Measurements from ENCODE around the gene PCSK6.

Gene PCSK6

DNA sequence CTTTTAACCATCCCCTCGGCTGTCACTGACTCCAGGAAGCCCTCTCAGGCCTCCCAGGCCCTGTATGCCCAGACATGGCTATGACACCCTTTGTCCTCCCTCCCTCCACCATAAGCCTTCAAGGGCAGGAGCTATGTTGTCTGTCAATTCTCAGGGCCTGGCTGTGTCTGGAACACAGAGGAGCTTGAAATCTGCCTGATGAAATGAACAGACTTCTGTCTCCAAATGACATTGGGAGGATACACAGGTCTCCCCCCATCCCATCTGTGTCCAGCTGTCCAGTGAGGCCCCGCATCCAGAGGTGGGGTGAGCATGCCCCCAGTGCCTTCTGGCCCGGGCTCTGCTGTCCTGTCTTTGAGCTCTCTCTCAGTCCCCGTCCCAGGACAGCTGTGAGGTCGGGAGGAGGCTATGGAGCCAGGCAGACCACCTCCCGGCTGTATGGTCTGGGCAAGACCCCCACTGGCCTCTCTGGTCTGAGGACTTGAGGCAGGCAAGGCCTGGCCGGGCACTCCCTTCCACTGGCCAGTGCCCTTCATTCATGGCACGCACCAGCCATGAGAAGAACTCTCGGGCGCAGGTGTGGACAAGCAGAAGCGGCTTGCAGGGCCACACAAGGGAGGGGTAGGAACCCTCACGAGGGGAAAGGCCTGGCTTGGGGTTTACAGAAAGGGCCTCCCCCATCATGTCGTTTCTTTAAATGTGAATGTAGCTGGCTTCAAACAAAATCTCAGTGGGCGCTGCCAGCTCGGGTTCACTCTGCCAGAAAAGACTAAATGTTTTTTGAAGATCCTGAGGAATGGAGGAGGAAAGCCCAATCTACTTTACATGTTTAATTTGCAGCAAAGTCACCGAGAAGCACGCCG is 38.9 kb downstream of the PCSK6 start:
- in situ Hi-C loops (cut with HindIII; ENCODE audit: low sequenced_read_pairs) = loop anchor here (25.0 kb wide), 1 partner anchor 88 kb away; no protein-coding TSS in a partner anchor

DNA sequence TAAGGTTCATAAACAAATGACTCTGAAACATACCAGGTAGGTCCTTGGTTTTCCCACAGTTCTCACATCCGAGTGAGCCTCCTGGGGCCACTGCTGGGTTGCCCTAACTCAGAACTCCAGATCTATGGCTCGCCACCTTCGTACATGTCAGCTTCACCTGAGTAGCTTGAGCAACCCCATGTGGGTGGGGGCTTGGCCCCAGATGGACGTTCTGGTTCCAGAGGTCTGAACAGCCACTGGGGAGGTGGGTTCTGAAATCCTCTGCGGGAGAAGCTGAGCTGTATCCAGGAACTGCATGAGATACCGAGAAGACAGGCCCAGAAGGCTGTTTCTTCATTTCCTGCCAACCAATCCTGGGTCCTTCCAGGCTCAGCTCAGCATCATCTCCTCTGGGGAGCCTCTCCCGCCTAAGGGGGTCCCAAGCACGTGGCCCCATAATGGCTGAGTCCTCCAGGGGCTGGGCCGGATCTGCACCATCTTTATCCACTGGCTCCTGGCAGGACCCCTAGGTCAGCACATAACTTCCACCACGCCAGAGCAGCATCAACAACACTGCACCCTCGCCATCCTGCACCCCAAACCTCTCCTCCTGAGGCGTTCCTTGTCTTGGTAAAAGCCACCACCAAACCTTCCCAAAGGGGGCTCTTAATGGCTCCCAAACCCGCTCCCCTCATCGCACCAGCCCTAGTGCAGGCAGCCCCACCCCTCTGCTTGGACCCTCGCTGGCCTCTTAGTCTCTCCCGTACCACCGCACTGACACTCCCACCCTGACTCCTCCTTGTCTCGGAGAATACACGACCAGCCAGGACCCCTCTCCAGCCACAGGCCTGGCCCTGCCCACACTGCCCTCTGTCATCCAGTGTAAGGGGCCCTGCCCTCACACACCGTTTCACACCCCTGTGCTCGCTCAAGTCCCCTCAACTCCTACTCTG is 39.8 kb downstream of the PCSK6 start:
- in situ Hi-C loops (cut with HindIII; ENCODE audit: low sequenced_read_pairs) = loop anchor here (25.0 kb wide), 1 partner anchor 87 kb away; no protein-coding TSS in a partner anchor

DNA sequence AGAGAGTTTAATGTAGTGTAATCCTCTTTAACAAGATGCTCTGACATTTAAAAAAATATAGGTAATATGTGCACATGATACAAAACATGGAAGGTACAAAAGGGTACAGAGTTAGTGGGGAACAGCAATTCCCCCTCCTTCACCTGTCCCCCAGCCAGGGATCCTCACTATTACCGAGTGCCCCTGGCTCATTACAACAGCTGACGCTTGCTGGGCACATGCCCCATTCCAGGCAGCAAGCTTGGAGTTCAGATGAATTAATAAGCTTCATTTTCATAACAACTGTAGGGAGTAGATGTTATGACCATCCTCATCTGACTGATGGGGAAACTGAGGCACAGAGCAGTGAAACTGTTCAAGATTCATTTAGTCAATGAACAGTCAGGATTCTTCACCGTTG is 41.2 kb downstream of the PCSK6 start:
- in situ Hi-C loops (cut with HindIII; ENCODE audit: low sequenced_read_pairs) = no loop called here

DNA sequence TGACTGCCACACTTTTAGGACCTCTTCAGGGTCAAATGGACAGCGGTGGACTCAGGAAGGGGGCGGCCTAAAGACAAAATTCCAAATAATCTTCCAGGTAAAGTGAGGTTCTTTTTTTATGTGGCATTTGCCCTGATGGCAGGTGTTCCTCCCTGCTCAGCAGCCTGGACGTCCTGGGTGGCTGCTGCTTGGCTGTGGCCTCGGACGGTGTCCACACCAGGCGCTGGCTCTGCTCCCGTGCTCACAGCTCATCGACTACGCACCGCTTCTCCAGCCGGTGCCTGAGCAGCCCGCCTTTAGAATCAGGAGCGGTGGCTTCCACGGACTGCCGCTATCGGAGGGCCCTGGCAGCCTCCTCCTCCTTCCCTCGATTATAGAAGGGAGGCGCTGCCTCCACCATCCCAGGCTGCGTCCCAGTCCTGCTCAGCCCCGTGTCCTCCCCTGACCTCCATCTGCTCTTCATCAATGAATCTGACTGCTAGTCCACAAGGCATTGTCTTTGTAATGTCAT is 41.9 kb downstream of the PCSK6 start:
- in situ Hi-C loops (cut with HindIII; ENCODE audit: low sequenced_read_pairs) = no loop called here

- in situ Hi-C loops (cut with HindIII; ENCODE audit: low sequenced_read_pairs) = no loop called here
Observed at GRCh38 chr15:101447168-101447533, 42.4 kb downstream of the PCSK6 start.

GRCh38 chr15:101446518-101447167 is 42.9 kb downstream of the PCSK6 start:
- in situ Hi-C loops (cut with HindIII; ENCODE audit: low sequenced_read_pairs) = no loop called here

GRCh38 chr15:101445562-101446517 is 43.7 kb downstream of the PCSK6 start:
- in situ Hi-C loops (cut with HindIII; ENCODE audit: low sequenced_read_pairs) = no loop called here

DNA sequence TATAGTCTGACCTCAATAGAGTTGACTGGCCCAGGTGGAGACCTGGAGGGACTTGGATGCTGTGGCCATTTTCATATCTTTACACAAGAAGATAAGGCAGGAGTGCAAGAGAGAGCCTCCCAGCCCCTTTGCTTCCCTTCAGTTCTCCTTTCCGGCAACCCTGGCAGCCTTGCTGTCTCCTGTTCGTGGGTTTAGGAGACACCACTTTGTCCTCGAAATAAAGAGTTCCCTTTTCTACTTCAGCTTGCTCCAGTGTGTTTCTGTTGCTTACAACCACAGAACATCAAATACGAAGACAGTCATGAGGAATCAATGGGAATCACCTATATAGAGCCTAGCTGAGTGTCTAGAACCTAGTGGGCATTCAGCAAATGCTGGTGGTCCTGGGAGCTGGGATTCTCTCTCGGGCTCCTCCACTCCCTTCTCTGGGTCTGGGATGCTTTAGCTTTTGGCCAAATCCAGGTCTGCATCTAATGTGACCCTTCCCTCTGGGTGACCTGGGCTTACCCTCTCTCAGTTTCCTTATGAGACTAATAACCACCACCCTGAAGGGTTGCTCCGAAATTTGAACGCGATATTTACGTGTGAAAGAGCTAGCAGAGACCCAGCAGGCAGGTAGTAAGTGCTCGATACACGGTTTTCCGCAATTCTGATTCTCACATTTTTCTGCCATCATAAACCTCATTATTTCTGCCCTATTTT is 44.5 kb downstream of the PCSK6 start:
- in situ Hi-C loops (cut with HindIII; ENCODE audit: low sequenced_read_pairs) = no loop called here

- in situ Hi-C loops (cut with HindIII; ENCODE audit: low sequenced_read_pairs) = no loop called here
Observed at GRCh38 chr15:101444015-101444414, 45.5 kb downstream of the PCSK6 start.

DNA sequence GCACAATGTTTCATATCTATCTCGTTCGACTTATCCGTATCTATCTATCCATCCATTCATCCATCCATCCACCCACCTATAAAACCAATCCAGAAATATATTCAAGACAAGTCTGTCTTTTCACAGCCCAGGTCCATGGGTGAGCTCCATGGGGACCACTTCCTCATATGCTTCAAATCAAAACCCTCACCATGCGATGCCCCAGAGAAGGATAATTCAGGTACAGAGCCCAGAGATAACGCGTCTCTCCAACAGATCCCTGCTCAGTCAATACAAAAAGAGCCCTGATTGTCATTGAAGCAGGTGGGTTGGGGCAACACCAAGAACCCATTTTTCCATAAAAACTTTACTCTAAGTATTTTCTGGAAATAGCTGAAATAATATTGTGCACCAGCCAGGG is 47.2 kb downstream of the PCSK6 start:
- in situ Hi-C loops (cut with HindIII; ENCODE audit: low sequenced_read_pairs) = no loop called here

GRCh38 chr15:101441696-101442095 is 47.8 kb downstream of the PCSK6 start:
- in situ Hi-C loops (cut with HindIII; ENCODE audit: low sequenced_read_pairs) = no loop called here

GRCh38 chr15:101440846-101441590 is 48.5 kb downstream of the PCSK6 start:
- in situ Hi-C loops (cut with HindIII; ENCODE audit: low sequenced_read_pairs) = no loop called here

DNA sequence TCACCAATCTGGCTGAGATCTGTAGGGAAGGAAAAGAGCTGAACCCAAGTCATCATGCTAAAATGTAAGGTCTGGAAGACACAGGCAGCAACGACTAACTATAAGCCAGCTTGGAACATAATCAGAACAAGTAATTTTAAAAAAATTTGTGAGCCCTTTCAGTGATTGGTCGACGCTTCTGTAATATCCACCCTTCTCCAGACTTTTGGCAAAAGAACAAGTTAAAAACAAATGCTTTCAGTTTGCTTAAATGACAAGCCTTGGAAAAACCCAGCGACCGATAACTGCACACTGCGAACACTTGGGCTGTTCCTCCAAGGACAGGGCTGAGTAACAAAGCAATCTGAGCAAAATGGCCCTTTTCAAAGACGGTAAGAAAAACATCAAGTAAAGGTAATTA is 49.6 kb downstream of the PCSK6 start:
- in situ Hi-C loops (cut with HindIII; ENCODE audit: low sequenced_read_pairs) = no loop called here

GRCh38 chr15:101439285-101439919 is 50.1 kb downstream of the PCSK6 start:
- in situ Hi-C loops (cut with HindIII; ENCODE audit: low sequenced_read_pairs) = no loop called here

DNA sequence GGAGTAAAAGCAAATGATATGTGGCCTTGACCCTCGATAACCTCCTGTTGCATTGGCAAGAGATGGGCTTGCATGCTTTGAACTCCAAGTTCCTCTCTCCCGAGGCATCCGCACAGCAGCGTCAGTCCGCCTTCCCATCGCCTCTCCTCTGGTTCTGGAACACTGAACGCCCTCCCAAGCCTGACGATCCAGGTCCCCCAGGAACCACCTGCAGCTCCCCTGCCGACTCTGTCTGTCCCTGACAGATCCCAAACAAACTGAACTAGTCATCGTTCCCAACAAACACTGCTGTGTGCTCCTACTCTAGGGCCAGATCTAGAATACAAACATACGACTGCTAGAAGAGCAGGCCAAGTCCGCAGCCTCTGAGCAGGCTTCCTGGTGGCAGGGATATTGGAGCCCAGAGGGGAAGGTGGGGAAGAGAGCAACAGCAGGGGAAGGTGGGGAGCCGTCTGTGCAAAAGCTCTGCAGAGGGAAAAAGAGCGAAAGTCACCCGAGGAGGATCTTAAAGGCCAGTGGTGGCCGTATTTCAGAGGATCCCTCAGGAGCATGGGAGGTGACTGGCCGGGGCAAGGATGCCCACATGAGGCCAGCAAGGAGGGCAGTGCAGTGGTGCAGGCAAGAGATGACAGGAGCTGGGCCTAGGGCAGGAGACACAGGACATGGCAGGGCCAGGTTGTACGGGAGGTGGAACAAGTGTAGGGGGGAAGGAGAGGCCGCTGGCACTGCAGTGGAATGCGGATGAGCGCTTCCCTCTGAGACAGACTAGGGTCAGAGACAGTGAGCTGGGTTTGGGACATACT is 50.8 kb downstream of the PCSK6 start:
- in situ Hi-C loops (cut with HindIII; ENCODE audit: low sequenced_read_pairs) = no loop called here

GRCh38 chr15:101437618-101438481 is 51.7 kb downstream of the PCSK6 start:
- in situ Hi-C loops (cut with HindIII; ENCODE audit: low sequenced_read_pairs) = no loop called here

Measured in DLD1 (cell line).